Posterior vena cava (tissue), 2 donors: ENCODE results near the gene NEO1. TPM values are rescaled to one million over a fixed set of nuclear protein-coding genes. Genes with fewer than 3 reads are reported as not detected.

Experiments
- DNase-seq: peaks from one replicate; pipeline ENCODE4 v3.0.0-alpha.2; 2020; ENCODE audit warnings: low spot score
- intact Hi-C, 2 donors: fragments of 100-400 bp; cut with DNase I; formaldehyde crosslinking; loops; one replicate each; pipeline versions ENCODE4 v1.14.1 to v1.14.2; 2022 to 2023
- total RNA-seq, 2 donors: library from RNA; stranded (reverse); fragmentation: NEBNext Ultra II Directional; extraction: Animal tissue kit (Norgen Biotek cat#: 25700); gene quantifications; one replicate each; pipeline ENCODE4 v1.2.1, GENCODE V29; 2021
- donor health status: DM: yes; HTN: yes; CAD: no.
- donor health status: DM: yes; HTN: yes; CAD: no.

The NEO1 gene
- total RNA-seq, 2 donors from 2014 or later, result 24.5 to 28.7 TPM

- intact Hi-C loops, result no loop called here
- peak; percentile 67 for DNase-seq
Measured at GRCh38 chr15:73330206-73331051, 278.2 kb downstream of the NEO1 start.

- intact Hi-C loops, result no loop called here
- DNase-seq, result peak; percentile 40
Measured at GRCh38 chr15:73331501-73331900, 279.2 kb downstream of the NEO1 start.

DNA sequence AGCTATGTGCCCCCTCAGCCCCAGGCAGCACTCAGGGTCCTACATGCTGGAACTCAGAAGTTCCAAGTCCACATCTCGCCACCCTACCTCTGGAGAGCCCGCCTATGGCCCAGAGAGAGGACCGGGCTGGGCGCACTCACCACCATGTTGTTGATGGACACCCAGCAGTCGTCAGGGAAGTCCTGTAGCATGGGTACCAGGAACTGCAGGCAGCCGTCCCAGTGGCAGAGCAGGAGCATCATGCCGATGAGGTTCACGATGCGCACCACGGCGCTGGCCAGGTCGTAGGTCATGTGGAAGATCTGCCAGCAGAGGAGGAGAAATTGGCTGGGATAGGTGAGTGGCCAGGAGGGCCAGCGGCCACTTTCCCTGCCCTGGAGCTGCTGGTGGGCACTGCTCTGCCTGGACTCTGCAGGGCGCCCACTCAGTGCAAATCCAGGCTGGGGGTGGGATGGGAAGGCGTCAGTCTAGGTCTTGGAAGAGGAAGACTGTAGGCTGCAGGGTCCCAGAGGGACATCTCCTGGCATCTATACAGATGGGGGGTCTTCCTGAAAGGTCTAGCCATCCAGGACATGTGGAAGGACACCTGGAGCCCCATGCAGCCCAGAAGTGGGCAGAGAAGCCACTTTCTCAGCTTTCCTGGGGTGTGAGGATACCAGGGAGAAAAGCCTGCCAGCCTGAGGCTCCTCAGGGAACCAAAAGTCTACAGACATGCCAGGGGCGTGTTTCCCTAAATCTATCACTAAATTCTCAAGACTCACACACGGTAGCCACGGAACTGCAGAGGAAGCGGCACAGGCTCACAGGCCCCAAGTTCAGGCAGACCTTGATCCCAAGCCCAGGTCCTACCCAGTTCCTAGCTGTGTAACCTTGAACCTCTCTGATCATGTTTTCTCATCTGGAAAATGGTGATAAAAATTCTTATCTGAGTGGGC is 280.0 kb downstream of the NEO1 start:
- peak; percentile 67 for DNase-seq
- intact Hi-C loops, result no loop called here

DNA sequence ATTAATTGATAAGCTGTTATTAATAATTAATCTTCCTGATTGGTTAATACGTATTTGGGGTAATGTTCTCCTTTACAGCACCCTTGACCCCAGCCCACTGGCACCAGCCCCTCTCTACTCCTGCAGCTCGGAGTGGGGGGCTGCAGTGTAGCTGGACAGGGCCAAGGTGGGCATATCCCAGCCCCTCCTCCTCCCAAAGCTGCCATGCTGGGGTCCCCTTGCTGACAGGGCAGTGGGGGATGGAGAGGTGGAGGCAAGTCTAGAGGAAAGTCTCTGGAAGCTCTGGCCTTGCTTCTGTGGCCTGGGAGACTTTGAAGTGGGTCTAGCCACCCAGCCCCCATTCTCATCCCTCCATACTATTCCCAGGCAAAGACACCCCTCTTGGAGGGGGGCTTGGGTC is 280.7 kb downstream of the NEO1 start:
- intact Hi-C loops, result no loop called here
- peak; percentile 66 for DNase-seq

GRCh38 chr15:73334086-73334485 is 281.8 kb downstream of the NEO1 start:
- peak; percentile 58 for DNase-seq
- intact Hi-C loops, result no loop called here

- intact Hi-C loops, result no loop called here
- peak; percentile 62 for DNase-seq
Measured at GRCh38 chr15:73335026-73335425, 282.8 kb downstream of the NEO1 start.

- intact Hi-C loops, result no loop called here
- DNase-seq, result peak; percentile 69
Measured at GRCh38 chr15:73335471-73335870, 283.2 kb downstream of the NEO1 start.

DNA sequence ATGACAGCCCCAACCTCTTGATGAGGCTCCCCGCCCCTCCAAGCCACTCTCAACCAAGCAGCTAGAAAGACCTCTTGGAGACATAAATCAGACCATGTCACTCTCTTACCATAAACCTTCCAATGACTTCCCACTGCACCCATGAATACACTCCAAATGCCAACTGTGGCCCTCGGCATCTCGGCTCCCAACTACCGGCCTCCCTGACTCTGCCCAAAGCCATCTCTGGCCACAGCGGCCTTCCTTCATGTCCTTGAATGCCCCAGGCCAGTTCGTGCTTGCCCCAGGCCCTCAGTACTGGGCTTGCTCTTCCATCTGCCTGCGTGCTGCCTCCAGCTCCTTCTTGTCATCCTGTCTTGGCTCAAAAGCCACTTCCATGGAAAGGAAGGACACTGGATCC is 284.5 kb downstream of the NEO1 start:
- no peak for DNase-seq
- intact Hi-C loops, result loop anchor here in 1 of 2 donors (1.0 kb wide), 1 partner anchor 32 kb away; the partner anchor contains the start of gene HCN4

DNA sequence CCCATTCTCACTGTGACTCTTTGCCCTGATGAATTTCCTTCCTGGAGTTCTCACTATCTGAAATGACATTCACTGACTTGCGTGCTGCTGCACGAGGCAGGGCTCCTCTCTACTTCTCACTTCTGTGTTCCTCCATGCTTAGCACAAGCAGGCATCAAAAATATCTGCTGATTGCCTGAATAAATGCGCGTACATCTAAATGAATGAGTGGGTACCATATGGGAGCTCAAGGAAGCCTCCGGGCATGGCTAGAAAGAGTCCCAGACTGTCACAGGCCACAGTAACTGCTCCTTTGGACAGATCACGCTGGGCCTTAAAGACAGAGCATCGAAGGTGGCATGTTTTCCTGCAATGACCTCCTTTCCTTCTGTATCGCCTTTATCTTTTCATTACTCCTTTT is 284.9 kb downstream of the NEO1 start:
- no peak for DNase-seq
- intact Hi-C loops, result loop anchor here in 1 of 2 donors (1.0 kb wide), 1 partner anchor 31 kb away; the partner anchor contains the start of gene HCN4

DNA sequence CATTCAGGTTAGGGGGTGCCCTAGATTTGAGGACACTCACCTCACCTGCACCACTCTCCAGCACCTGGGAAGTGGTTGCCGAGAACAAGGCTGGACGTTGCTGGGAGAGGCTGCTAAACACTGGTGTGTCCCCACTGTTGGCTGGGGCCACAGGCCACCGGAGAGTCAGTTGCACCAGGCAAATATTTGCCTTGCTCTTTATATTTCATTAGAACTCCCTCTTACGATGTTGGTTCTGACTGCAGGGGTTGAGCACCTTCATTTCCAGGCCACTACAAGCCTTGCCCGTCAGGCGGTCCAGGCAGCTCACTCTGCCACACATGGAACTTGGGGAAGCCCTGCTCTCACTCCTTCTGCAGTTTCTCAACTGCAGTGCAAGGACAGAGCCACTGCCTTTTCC is 285.8 kb downstream of the NEO1 start:
- no peak for DNase-seq
- intact Hi-C loops, result no loop called here

DNA sequence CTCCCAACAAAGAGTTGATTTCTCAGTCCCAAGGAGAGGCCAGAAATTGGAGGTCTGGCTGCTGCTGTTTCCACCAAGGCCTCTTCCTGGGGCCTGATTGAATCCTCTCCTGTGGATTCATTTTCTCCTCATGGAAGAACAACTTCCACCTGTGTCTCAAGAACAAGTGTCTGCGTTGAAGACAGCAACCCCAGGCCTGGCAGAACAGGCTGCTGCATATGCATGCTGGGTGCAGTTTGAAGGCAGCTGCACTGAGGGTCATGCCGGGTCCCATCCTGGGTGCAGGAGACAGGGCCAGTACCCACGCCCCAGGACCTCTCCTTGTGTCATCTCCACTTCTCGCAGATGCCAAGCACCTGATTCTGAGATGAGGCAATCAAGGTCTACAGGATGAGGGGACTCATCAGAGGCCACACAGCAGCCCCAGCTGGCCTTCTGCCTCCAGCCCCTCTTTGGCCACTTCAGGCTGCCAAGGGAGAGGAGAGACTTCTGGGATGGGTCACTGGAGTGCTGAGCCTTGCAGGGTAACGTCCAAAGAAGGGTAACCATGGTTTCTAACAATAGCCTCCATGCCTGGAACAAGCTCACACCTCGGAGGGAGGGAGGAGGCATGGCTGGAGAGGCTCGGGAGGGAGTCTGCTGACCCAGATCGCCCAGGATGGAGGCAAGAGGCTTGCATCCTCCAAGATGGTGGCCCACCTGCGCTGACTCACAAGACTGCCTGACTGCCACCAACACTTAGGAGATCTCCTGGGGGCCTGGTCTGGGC is 286.5 kb downstream of the NEO1 start:
- DNase-seq, result no peak
- intact Hi-C loops, result no loop called here

DNA sequence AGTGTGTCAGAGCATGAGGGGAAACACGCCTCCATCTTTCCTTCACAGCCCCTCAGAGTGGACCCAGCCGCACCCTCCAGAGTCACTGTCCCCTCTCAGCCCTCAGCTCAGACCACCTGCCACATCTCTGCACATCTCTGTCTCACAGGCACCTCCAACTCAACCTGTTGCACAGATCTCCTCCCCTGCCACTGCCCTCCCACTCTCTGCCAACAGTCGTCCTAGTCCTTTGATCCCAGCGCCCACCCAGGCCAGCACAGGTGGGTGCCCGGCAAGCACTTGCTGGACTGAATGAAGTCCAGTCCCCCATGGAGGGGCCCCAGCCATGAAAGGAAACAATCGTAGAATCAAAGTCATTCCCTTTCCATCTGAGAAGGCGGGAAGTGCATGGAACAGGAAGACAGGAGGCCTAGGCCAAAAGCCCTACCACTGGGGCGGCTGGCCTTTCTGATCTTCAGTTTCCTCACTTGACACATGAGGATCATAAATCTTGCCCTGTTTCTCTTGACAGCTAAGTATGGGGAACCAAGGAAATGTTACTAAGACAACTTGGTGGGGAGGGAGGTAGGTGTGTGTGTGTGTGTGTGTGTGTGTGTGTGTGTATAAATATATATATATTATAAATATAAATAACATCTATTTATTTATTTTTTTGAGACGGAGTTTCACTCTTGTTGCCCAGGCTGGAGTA is 288.4 kb downstream of the NEO1 start:
- intact Hi-C loops, result no loop called here
- no peak for DNase-seq

- intact Hi-C loops, result no loop called here
- DNase-seq, result no peak
Measured at GRCh38 chr15:73341886-73342600, 289.8 kb downstream of the NEO1 start.

DNA sequence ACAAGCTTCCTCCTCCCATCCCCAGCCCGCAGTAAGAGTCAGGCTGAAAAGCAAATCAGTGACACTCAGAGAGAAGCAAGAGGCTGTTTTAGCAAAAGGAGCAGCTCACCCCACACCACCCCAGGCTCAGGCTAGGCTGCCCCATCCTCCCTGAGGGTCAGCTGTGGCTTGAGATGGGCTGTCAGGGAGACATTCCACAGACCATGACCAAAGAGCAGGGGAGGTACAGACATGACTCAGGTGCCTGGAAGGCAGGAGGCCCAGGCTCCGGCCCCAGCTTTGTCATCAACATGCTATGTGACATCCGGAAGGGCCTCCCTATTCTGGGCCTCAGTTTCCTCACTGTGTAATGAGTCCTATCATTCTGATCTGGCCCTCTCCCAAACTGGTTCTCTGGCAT is 291.8 kb downstream of the NEO1 start:
- no peak for DNase-seq
- intact Hi-C loops, result no loop called here

DNA sequence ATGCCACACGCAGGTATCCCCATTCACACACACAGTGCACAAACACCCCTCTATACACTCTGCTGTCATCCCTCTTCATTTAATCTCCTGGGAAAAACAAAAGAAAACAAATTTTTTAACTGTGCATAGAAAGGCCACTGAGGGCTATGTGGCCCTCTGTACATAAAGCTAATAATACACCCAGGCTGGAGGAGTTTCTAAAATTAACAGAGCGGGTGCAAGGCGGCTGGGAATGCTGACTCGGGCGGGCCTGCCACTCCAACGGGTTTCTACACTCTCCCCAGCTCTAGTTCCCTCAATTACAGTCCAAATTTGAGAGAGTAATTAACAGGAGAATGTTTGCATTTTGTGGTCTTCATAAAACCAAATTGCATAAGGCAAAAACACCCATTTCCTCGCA is 293.4 kb downstream of the NEO1 start:
- DNase-seq, result no peak
- intact Hi-C loops, result loop anchor here in 1 of 2 donors (5.0 kb wide), 1 partner anchor 937 kb away; no protein-coding TSS in a partner anchor

GRCh38 chr15:73346735-73347312 is 294.6 kb downstream of the NEO1 start:
- DNase-seq, result no peak
- intact Hi-C loops, result loop anchor here in 1 of 2 donors (5.0 kb wide), 1 partner anchor 935 kb away; no protein-coding TSS in a partner anchor

DNA sequence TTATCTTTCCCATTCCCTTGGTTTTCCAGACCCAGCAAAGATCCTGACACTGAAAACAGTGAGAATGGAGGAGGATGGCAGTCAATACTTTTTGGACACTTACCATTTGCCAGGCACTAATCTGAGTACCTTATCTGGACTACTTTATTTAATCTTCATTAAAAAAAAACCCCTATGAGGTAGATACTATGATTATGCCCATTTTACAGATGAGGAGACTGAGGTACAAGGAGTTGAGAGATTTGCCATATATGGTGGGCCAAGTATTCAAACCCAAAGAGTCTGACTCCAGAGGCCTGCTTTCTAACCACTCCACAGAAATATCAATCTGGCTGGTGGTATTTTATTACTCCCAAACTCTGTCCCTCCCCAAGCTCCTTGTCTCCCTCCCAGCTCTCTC is 296.9 kb downstream of the NEO1 start:
- intact Hi-C loops, result loop anchor here in 1 of 2 donors (5.0 kb wide), 1 partner anchor 933 kb away; no protein-coding TSS in a partner anchor

GRCh38 chr15:73352082-73352481 is 299.8 kb downstream of the NEO1 start:
- DNase-seq, result no peak
- intact Hi-C loops, result no loop called here

More for the DNA sequence above, 296.9 kb downstream of the NEO1 start:
- DNase-seq, result no peak
